OCI-LY1 (cell line): Measurements from ENCODE around the gene TNFRSF14.

Experiments
- H2AFZ ChIP-seq: fragments of 200-600 bp; sonication (generic), shearing (Covaris generic); 2 replicates; pipeline ENCODE4 v1.6.0; 2014; ENCODE audit warnings: antibody characterized with exemption, mild to moderate bottlenecking, low read length
- H3F3A ChIP-seq: fragments of 200-600 bp; sonication (generic), shearing (Covaris generic); 2 replicates; pipeline ENCODE4 v1.6.0; 2014; ENCODE audit warnings: mild to moderate bottlenecking, antibody characterized with exemption, low read length, moderate library complexity; ENCODE audit not compliant: insufficient read depth
- H3K27ac ChIP-seq: fragments of 200-600 bp; sonication (generic); 2 replicates; pipeline ENCODE4 v1.5.1; 2014; ENCODE audit warnings: low read length, mixed run types, mild to moderate bottlenecking, low read depth; ENCODE audit not compliant: poor library complexity, severe bottlenecking
- H3K27me3 ChIP-seq: fragments of 200-600 bp; sonication (generic); 2 replicates; pipeline ENCODE4 v1.6.0; 2014; ENCODE audit warnings: antibody characterized with exemption, mild to moderate bottlenecking, low read length, moderate library complexity; ENCODE audit not compliant: insufficient read depth
- H3K36me3 ChIP-seq: fragments of 200-600 bp; sonication (generic); 2 replicates; pipeline ENCODE4 v1.6.1; 2014; ENCODE audit warnings: mild to moderate bottlenecking, antibody characterized with exemption, low read length, moderate library complexity, mixed read lengths; ENCODE audit not compliant: insufficient read depth
- H3K4me1 ChIP-seq: fragments of 200-600 bp; sonication (generic); 2 replicates; pipeline ENCODE4 v1.5.1; 2014; ENCODE audit warnings: mild to moderate bottlenecking, low read length, moderate library complexity; ENCODE audit not compliant: insufficient read depth, severe bottlenecking
- H3K4me2 ChIP-seq: fragments of 200-600 bp; sonication (generic), shearing (Covaris generic); 2 replicates; pipeline ENCODE4 v1.6.1; 2014; ENCODE audit warnings: low read length
- H3K4me3 ChIP-seq: fragments of 200-600 bp; sonication (generic); 2 replicates; pipeline ENCODE4 v1.5.1; 2014; ENCODE audit warnings: low read length, low read depth, mild to moderate bottlenecking, mixed read lengths; ENCODE audit not compliant: poor library complexity, severe bottlenecking
- H3K79me2 ChIP-seq: fragments of 200-600 bp; shearing (Covaris generic); 2 replicates; pipeline ENCODE4 v1.6.1; 2016; ENCODE audit warnings: mixed run types, low read length, mixed read lengths; ENCODE audit not compliant: insufficient read depth
- H3K9ac ChIP-seq: fragments of 200-600 bp; sonication (generic), shearing (Covaris generic); 2 replicates; pipeline ENCODE4 v1.6.1; 2014; ENCODE audit warnings: mild to moderate bottlenecking, low read length, mixed read lengths
- H3K9me2 ChIP-seq: fragments of 200-600 bp; sonication (generic), shearing (Covaris generic); 2 replicates; pipeline ENCODE4 v1.6.1; 2014; ENCODE audit warnings: low read depth, mild to moderate bottlenecking, low read length, mixed read lengths
- H3K9me3 ChIP-seq: fragments of 200-600 bp; shearing (Covaris generic); 2 replicates; pipeline ENCODE4 v1.6.1; 2014; ENCODE audit warnings: low read length, mixed read lengths
- H4K20me1 ChIP-seq: fragments of 200-600 bp; sonication (generic), shearing (Covaris generic); 2 replicates; pipeline ENCODE4 v1.6.0; 2016; ENCODE audit warnings: mild to moderate bottlenecking, low read length; ENCODE audit not compliant: insufficient read depth
- CTCF ChIP-seq: fragments of 200-600 bp; sonication (generic), shearing (Covaris generic); IDR thresholded peaks from 2 replicates; pipeline ENCODE4 v1.5.1; 2017; ENCODE audit warnings: mild to moderate bottlenecking, antibody characterized with exemption, low read length, moderate library complexity, mixed read lengths
- EZH2 ChIP-seq: fragments of 200-600 bp; sonication (generic), shearing (Covaris generic); IDR thresholded peaks from 2 replicates; pipeline ENCODE4 v1.8.0; 2017; ENCODE audit warnings: borderline replicate concordance, mixed run types, mild to moderate bottlenecking, antibody characterized with exemption, low read length, moderate library complexity, mixed read lengths

TNFRSF14 gene

GRCh38 chr1:2604156-2604843 lies 48.1 kb downstream of the TNFRSF14 start:
- Histone ChIP-seq H3K4me2 (no peak overlapping the region), H3K9me3 (no peaks in the 10 kb centered on the region), H3K27me3 (peaks cover 5% of the 10 kb centered on the region; the same call in 1 of the 2 replicates), H3K9me2 (no peaks in the 10 kb centered on the region), H2AFZ (no peak overlapping the region), H4K20me1 (no peaks in the 10 kb centered on the region), H3K36me3 (no peaks in the 10 kb centered on the region), H3F3A (no peaks in the 10 kb centered on the region), H3K79me2 (no peaks in the 10 kb centered on the region), H3K27ac (no peak overlapping the region), H3K4me1 (no peaks in the 10 kb centered on the region), H3K9ac (no peak overlapping the region), H3K4me3 (no peak overlapping the region)
- TF ChIP-seq EZH2 (no peak), CTCF (no peak)

GRCh38 chr1:2604844-2605508 lies 48.8 kb downstream of the TNFRSF14 start:
- H3K27me3 ChIP-seq = peaks cover 5% of the 10 kb centered on the region; the same call in 1 of the 2 replicates
- H3K9me2 ChIP-seq = no peaks in the 10 kb centered on the region
- no peaks in the 10 kb centered on the region for H3K4me1 ChIP-seq
- H3K4me3 ChIP-seq = no peak overlapping the region
- H3K9ac ChIP-seq = no peak overlapping the region
- TF ChIP-seq EZH2 = no peak
- no peak for TF ChIP-seq CTCF
- H3K27ac ChIP-seq = no peak overlapping the region
- H3K79me2 ChIP-seq = no peaks in the 10 kb centered on the region
- H3K9me3 ChIP-seq = no peaks in the 10 kb centered on the region
- H3K36me3 ChIP-seq = no peaks in the 10 kb centered on the region
- no peak overlapping the region for H3K4me2 ChIP-seq
- no peaks in the 10 kb centered on the region for H4K20me1 ChIP-seq
- H2AFZ ChIP-seq = no peak overlapping the region
- no peaks in the 10 kb centered on the region for H3F3A ChIP-seq

- no peaks in the 10 kb centered on the region for H3F3A ChIP-seq
- no peaks in the 10 kb centered on the region for H3K36me3 ChIP-seq
- no peak for TF ChIP-seq EZH2
- TF ChIP-seq CTCF = no peak
- H3K4me1 ChIP-seq = no peaks in the 10 kb centered on the region
- H4K20me1 ChIP-seq = no peaks in the 10 kb centered on the region
- H2AFZ ChIP-seq = no peak overlapping the region
- peaks cover 9% of the 10 kb centered on the region; the same call in 1 of the 2 replicates for H3K27me3 ChIP-seq
- no peaks in the 10 kb centered on the region for H3K9me3 ChIP-seq
- H3K79me2 ChIP-seq = no peaks in the 10 kb centered on the region
- H3K27ac ChIP-seq = no peak overlapping the region
- no peaks in the 10 kb centered on the region for H3K9me2 ChIP-seq
- H3K4me3 ChIP-seq = no peak overlapping the region
- H3K9ac ChIP-seq = no peak overlapping the region
- no peak overlapping the region for H3K4me2 ChIP-seq
Measured at GRCh38 chr1:2605509-2606395, 49.6 kb downstream of the TNFRSF14 start.
